D341Med (cell line): ENCODE results near the gene PRM2.
"Not testable (repeated sequence)": the region's sequence is repeated elsewhere in the genome, so short reads cannot be mapped to it uniquely, and the experiment has no call there.

Source experiments
- DNase-seq: peaks from one replicate; pipeline ENCODE4 v3.0.0; 2012; ENCODE audit warnings: low spot score

The PRM2 gene

DNA sequence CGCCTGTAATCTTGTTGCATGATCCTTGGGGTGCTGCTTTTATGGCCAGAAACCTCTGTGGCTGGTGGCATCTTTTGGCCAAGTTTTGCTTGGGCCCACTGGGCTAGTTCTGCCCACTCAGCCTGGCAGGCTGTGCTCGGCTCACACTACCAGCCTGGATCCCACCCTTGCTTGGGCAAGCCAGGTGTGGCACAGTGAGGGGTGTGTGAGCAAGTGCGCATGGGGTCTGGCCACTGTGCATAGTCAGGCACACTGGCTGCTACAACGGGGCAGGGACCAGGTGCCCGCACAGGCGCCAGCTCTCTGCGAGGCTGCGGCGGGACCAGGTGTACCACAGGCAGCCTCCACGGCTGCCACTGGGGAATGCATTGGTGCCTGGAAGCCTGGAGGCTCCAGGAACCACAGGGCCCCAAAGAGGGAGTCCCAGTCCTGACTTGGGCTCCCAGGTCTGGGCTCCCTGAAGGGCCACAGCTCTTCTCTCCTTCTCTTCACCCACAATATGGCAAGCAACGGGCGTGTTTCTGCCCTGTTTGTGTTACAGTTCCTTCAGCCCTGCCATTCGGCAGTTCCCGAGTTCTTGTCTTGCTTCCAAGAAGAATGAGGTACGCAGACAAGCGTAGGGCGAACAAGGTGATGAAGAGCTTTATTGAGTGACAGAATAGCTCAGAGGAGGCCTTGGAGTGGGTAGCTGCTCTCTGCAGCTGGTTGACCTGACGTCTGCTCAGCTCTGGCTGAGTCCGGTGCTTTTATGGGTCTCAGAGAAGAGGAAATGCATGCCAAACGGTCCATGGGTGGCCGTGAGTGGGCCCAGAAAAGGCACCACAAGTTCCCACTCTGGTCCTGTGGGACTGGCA is 31.6 kb upstream of the PRM2 start:
- DNase-seq, result no peak

DNA sequence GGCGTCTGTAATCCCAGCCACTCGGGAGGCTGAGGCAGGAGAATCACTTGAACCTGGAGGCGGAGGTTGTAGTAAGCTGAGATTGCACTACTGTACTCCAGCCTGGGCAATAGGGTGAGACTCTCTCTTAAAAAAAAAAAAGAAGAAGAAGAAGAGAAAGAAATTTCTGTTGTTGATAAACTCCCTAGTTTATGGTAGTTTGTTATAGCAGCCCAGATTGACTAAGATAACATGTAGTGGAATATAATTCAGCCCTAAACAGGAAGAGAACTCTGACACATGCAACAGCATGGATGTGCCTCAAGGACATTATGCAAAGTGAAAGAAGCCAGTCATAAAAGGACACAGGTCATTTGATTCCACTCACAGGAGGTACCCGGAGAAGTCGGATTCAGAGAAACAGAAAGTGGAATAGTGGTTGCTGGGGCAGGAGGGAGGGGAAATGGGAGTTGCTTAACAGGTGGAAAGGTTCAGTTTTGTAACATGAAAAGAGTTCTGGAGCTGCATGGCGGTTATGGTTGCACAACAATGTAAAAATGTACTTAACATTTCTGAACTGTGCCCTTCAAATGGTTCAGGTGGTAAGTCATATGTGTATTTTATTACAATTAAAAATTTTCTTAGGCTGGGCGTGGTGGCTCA is 30.8 kb upstream of the PRM2 start:
- no peak for DNase-seq

DNA sequence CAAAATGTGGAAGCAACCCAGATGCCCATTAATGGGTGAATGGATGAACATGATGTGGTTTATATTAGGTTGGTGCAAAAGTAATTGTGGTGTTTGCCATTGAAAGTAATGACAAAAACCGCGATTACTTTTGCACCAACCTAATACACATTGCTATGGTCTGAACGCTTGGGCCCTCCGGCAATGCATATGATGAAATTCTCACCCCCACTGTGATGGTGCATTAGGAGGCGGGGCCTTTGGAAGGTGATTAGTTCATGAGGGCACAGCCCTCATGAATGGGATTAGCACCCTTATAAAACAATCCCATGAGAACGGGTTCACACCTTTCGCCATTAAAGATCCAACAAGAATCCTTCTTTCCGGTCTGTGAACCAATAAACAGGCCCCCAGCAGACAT is 30.1 kb upstream of the PRM2 start:
- no peak for DNase-seq

DNA sequence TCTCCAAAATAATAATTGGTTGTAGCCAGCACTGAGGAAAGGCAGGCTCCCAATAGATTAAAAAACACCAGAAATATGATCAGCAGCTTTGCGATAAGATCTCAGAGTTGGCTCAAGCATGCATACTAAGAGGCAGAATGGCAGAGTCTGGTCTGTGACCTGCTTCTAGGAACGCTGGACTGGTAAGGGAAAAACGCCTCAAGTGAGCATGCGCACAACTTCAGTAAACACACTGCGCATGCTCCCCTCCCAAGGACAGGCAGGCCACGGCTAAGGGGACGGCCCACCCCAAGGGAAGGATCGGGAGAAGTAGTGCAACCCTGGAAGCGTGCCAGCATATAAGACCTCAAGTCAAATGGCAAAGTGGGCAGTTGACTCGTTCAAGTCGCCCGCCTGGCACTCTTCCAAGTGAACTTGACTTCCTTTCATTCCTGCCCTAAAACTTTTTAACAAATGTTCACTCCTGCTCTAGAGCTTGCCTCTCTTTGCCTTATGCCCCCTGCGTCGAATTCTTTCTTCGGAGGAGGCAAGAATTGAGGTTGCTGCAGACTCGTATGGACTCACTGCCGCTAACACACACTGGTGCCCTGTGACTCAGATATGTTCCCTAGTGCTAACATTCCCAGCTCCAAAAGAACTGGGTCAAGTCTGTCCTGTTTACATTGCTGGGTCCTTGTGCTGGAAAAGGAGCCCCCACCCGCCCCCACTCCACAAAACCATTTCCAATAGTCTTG is 27.3 kb upstream of the PRM2 start:
- no peak for DNase-seq

DNA sequence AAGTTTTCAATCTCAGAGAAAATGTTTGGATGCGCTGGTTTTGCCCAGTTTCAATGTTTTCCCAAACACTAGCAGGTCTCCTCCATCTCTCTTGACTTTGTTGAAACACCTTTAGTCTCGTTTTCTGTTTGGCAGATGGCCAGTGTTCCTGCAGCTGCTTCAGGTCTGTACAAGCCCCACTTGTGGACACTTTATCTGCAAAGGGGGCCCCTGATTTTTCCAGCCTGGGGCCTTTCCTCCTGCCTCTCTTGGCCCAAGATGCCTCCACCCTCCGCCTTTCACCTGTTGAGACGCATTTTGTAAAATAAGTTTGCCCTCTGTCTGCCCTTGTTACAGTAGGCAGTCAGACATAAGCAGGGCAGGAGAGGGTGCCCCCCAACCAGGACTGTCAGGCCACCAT is 26.7 kb upstream of the PRM2 start:
- no peak for DNase-seq

DNA sequence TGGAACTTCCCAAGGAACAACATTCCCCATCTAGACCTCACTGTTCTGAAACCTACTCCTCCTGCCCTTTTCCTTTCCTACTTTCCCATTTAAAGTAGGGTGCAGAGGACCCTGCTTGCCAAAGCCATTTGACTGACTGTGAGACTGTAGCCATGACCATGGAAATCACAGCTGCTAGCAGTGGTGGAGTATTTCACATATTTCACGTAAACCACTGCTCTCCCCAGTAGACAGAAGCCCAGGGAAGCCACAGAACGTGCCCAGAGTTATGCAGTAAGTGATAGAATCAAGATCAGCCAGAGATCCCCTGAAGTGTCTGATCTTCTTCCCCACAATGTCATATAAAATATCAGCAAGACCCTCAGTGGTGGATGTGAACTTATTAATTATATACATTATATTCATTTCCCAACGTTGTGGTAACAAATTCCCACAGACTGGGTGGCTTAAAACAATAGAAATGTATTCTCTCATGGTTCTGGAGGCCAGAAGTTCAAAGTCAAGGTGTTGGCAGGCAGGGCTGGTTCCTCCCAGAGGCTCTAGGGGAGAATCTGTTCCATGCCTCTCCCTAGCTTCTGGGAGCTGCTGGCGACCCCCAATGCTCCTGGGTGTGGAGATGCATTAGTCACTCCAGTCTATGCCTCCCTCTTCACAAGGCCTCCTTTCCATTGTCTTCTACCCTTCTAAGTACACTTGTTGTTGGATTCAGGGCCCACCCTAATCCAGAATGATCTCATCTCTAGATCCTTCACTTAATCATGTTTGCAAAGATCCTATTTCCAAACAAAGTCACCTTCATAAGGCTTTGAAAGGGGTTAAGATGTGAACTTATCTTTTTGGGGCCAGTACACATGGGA is 25.6 kb upstream of the PRM2 start:
- DNase-seq, result no peak

DNA sequence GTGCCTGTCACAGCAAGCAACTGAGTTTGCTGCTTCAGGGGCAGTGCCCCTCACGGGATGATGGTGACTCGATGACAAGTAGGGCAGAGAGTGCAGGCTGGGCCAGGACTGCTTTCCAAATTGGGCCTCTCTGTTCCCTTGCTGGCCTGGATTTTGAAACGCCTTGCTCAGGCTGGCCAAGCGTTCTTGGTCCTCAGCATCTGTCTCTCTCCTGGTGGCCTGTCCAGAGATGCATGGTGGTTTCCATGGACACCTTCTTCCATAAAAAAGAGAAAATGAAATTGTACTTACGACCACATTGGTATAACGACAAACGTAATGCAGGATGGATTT is 24.2 kb upstream of the PRM2 start:
- DNase-seq, result no peak

DNA sequence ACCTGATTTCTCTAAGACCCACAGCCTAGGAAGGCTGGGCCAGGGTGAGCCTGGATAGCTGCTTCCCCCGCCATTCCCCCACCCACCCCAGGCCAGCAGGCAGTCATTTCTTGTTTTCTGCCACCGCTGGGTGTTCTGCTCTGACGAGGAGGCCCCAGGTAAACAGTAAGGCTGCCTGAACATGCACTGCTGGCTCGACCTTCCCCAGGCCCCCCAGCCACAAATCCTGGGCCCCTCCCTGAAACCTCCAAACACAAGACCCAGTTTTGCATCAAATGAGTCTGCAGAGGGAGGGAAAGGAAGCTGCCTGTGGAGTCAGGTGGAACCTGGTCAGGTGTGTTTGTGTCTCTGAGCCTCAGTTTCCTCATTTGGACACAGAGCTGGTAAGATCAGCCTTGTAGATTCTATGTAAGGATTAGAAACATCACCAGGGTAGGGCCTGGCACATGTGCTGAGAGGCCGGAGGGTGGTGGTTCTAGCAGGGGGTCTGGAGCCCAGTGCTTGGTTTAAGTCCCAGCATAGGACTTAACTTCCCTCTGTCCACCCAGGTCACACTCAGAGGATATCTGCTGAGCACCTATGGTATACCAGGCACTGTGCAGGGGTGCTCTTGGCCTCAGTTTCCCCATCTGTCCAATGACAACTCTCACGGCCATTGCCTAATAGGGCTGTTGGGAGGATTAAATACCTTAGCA is 23.7 kb upstream of the PRM2 start:
- no peak for DNase-seq

DNA sequence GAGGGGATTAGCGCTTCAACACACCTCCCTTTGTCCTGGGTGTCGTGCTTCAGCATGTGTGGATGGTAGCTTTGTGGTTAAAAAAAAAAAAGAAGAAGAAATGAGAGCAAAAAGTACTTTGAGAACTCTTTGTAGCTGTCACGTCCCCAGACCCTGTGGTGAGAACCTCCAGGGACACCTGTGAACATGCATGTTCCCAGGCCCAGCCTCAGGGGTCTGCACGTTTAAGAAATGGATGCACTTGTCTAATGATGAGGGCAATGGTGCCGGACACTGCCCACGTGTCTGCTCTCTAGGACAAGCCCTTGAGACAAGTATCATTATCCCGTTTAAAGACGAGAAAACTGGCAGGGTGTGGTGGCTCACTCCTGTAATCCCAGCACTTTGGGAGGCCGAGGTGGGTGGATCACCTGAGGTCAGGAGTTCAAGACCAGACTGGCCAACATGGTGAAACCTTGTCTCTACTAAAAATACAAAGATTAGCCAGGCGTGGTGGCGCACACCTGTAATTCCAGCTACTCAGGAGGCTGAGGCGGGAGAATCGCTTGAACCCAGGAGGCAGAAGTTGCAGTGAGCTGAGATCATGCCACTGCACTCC is 22.8 kb upstream of the PRM2 start:
- DNase-seq, result not testable (repeated sequence)

DNA sequence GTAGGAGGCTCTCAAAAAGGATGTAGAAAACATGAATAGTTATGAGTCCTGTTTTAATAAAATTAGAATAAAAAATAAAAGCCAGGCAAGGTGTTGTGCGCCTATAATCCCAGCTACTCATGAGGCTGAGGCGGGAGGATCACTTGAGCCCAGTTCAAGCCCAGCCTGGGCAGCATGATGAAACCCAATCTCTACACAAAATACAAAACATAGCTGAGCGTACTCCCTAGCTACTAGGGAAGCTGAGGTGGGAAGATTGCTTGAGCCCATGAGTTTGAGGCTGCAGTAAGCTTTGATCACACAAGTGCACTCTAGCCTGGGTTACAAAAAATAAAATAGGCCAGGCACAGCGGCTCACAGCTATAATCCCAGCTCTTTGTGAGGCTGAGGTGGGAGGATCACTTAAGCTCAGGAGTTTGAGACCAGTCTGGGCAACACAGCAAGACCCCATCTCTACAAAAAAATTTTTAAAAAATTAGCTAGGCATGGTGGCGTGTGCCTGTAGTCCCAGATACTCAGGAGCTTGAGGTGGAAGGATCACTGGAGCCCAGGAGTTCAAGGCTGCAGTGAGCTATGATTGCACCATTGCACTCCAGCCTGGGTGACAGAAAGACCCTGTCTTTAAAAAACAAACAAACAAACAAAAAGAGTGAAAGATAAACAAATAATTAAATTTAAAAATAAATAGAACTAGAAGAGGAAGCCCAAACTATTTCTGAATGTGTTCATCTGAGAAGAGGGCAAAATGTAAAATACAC is 22.0 kb upstream of the PRM2 start:
- no peak for DNase-seq

DNA sequence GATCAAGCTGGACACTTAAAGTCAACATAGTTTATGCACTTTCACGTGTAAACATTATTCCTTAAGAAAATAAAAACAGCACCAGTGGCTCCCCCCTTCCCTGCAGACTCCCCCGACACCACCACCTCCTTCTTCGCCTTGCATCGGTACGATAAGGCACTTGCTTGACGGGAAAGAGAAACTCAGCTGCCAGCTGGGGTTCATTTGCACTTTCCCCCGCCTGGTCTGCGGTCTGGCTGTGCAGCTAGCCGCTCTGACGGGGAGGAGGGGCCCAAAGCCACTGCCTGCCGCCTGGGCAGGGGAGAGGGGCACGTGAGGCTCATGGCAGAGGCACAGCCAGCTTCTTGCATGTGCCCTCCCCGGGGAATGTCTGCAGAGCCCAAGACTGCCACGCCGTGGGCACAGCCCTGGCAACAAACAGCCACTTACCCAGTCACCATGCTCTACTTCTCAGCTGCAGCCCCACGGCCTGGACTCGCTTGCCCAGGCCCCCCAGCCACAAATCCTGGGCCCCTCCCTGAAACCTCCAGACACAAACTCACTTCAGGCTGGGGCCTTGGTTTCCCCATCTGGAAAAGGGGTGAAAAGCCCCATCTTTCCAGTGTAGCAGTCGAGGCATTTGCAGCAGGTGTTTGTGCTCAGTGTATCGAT is 21.3 kb upstream of the PRM2 start:
- no peak for DNase-seq

DNA sequence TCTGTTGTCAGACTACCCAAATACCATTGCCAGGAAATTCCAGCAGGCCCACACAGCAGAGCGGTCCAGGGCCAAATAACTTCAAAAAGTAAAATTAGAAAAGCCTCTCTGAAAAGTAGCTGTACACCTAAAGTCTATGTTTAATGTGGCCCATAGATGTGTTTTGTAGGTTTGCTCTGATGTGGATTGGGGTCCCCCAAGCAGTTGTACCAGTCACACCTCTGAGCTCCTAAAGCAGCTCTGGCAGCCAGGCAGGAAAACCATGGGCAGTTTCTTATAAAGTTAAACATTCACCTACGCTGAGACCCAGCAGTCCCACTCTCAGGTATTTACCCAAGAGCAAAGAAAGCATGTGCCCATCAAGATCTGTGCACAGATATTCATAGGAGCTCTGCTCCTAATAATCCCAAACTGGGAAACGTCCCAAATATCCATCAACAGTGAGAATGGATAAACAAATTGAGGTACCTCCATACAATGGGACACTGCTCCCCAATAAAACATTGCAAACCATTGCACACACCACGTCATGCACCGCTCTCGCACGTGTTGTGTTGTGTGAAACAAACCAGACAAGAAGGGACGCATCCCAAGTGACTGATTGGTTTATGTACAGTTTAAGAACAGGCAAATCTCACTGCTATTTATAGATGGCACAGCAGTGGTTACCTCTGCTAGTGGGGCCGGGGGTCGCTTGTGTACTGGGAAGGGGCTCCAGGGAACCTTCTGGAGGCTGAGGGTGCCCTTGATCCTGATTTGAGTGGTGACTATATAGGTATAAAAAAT is 20.6 kb upstream of the PRM2 start:
- no peak for DNase-seq

DNA sequence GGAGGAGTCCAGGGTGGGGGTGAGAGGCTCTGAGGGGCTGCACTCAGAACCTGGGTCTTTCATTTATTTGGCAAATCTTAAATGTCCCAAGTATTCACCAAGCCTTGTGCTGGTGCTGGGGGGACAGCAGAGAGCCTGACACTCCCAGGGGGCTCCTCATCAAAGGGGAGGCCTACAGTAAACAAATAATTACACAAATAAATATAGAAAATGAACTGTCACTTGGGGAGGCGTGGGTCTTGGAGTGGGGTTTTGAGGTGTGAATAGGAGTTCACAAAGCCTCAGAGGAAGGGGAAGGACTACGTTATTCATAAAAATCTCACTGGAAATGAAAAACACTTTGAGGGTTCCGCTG is 20.0 kb upstream of the PRM2 start:
- DNase-seq, result no peak

DNA sequence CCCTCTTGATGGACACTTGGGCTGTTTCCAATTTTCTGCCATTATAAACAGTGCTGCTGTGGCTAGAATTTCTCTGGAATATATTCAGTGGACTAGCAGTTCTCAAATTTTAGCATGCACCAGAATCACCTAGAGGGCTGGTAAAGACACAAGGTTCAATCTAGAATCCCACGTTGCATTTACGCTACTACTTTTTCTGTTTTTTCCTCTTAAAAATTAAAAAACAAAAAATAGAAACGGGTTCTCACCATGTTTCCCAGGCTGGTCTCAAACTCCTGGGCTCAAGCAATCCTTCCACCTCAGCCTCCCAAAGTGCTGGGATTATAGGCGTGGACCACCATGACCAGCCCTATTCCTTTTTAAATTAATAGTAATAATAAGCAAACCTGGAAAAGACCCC is 19.4 kb upstream of the PRM2 start:
- no peak for DNase-seq

DNA sequence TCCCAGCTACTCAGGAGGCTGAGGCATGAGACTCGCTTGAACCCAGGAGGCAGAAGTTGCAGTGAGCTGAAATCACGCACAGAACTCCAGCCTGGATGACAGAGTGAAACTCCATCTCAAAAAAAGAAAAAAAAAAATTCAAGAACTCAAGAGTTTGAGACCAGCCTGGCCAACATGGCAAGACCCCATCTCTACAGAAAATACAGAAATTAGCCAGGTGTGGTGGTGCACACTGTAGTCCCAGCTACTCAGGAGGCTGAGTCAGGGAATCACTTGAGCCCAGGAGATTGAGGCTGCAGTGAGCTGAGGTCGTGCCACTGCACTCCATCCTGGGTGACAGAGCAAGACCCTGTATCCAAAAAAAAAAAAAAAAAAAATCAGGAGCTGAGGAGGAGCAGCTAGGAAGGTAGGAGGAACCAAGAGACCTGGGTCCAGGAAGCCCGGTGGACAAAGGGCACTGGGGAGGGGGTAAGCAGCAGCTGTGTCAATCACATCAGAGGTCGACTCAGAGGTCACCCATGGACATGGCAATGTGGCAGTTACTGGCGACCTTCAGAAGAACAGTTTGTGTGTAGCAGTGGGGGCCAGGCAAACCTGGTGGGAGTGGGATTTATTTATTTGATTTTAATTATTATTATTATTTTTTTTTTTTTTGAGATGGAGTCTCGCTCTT is 15.9 kb upstream of the PRM2 start:
- no peak for DNase-seq

DNA sequence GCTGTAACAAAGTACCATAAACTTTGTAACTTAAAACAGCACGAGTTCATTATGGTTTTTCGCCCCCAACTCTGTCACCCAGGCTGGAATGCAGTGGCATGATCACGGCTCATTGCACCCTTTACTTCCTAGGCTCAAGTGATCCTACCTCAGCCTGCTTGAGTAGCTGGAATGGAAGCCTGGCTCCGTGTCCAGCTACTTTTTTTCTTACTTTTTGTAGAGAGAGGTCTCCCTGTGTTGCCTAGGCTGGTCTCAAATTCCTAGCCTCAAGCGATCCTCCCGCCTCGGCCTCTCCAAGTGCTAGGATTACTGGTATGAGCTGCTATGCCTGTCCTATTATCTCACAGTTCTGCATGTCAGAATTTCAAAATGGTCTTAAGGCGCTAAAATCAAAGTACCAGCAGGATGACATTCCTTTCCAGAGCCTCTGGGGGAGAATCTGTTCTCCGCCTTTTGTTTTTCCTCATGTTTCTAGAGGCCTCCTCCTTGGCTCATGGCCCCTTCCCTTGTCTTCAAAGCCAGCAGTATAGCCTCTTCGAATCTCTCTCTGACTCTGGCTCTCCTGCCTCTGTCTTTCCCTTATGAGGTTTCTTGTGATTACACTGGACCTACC is 14.9 kb upstream of the PRM2 start:
- no peak for DNase-seq

DNA sequence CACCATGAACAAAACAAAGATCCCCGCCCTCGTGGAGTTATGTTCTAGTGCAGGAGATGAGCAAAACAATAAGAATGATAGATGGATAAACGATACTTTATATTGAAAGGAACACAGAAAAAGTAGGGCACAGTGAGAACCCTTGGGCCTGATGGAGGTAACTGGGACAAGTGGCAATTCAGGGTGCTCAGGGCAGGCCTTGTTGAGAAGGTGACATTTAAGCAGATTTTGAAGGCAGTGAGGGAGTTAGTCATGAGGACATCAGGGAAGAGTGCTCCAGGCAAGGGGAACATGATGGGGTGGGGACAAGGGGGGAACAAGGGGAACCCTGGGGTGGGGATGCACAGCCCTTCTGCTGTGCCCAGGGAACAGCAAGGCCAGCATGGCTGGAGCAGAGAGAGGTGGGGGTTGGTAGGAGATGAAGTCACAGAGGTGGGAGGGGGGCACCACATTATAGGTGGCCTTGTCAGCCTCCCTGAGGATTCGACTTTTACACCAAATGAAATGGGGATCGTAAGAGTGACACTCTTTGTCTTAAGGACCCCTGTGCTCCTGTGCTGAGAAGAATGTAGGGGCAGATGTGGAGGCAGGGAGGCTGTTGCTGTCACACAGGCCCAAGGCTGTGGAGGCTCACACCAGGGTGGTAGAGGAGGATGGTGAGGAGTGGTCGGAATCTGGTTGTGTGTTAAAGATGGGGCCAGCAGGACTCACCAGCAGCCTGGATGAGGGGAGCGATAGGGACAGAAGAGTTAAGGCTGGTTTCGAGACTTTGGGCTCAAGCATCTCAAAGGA is 14.0 kb upstream of the PRM2 start:
- no peak for DNase-seq
